Kidney (tissue), 14 donors: Measurements from ENCODE around the gene TTPAL. TPM values are rescaled to one million over a fixed set of nuclear protein-coding genes. Genes with fewer than 3 reads are reported as not detected.
"Not testable (repeated sequence)": the region's sequence is repeated elsewhere in the genome, so short reads cannot be mapped to it uniquely, and the experiment has no call there.

Experiments
- DNase-seq, 5 donors: peaks; one replicate each; pipeline ENCODE4 v3.0.0-alpha.2; 2013 to 2020
- FAIRE-seq: peaks from 2 replicates; lab custom pipeline; 2012; peaks lifted over from hg19 to GRCh38; lab: Jason Lieb, UNC
- H3K27ac ChIP-seq, 2 donors: one replicate each; pipeline ENCODE4 v1.7.0; 2013; ENCODE audit warnings: low read depth in 2 of 2, low read length in 2 of 2, inconsistent platforms in 1 of 2
- H3K27me3 ChIP-seq: one replicate; pipeline ENCODE4 v1.7.1; 2013; ENCODE audit warnings: low read length, inconsistent platforms; ENCODE audit not compliant: control insufficient read depth, insufficient read depth
- H3K36me3 ChIP-seq, 3 donors: one replicate each; pipeline versions ENCODE4 v1.7.0 to v1.7.1; 2013; ENCODE audit warnings: low read length in 3 of 3, control low read depth in 1 of 3, inconsistent platforms in 1 of 3; ENCODE audit not compliant: insufficient read depth in 3 of 3, control insufficient read depth in 2 of 3
- H3K4me1 ChIP-seq, 3 donors: one replicate each; pipeline versions ENCODE4 v1.7.0 to v1.7.1; 2013; ENCODE audit warnings: low read length in 3 of 3, inconsistent platforms in 1 of 3, low read depth in 1 of 3; ENCODE audit not compliant: control insufficient read depth in 2 of 3, insufficient read depth in 2 of 3
- H3K4me3 ChIP-seq, 3 donors: one replicate each; pipeline versions ENCODE4 v1.7.0 to v1.8.1; 2013; ENCODE audit warnings: low read length in 3 of 3, control low read depth in 1 of 3, inconsistent platforms in 1 of 3
- H3K9ac ChIP-seq, 3 donors: one replicate each; pipeline versions ENCODE4 v1.7.0 to v1.7.1; 2013; ENCODE audit warnings: low read length in 3 of 3, control low read depth in 1 of 3, inconsistent platforms in 1 of 3
- H3K9me3 ChIP-seq, 3 donors: one replicate each; pipeline versions ENCODE4 v1.7.0 to v1.7.1; 2013; ENCODE audit warnings: low read length in 3 of 3, control low read depth in 1 of 3, inconsistent platforms in 1 of 3; ENCODE audit not compliant: control insufficient read depth in 2 of 3, insufficient read depth in 1 of 3
- intact Hi-C: fragments of 100-400 bp; cut with DNase I; formaldehyde crosslinking; loops from one replicate; pipeline ENCODE4 v1.11.1; 2022
- polyA plus RNA-seq: library from polyadenylated mRNA; stranded (reverse); fragments of 350-450 nt; fragmentation: Illumina TruSeq; extraction: RNeasy Lipid Tissue Mini Kit (QIAGEN cat#74804); gene quantifications from one replicate; pipeline ENCODE4 v1.2.3, GENCODE V29; 2014; ENCODE audit warnings: low read depth, low replicate concordance; ENCODE audit not compliant: insufficient read depth
- total RNA-seq: library from RNA; stranded (reverse); fragmentation: NEBNext Ultra II Directional; extraction: Animal tissue kit (Norgen Biotek cat#: 25700); gene quantifications from one replicate; pipeline ENCODE4 v1.2.1, GENCODE V29; 2021
- TF ChIP-seq, protein P1 (sequence below): IDR thresholded peaks from 3 replicates; pipeline ENCODE4 v1.5.1; 2012; ENCODE audit warnings: mild to moderate bottlenecking, moderate library complexity, borderline replicate concordance; ENCODE audit not compliant: insufficient read depth; ENCODE audit errors: extremely low read depth
- donor health status: control.
- donor health status: control.
- donor health status: control.
- donor health status: control.
- donor health status: control.
- donor health status: DM: yes; HTN: yes; CAD: no.
- donor health status: Normal renal cell carcinoma (clear cell type).

TTPAL gene
- total and polyA plus RNA-seq, 2 donors from 2014 or later: 3.5 to 13.5 TPM

DNA sequence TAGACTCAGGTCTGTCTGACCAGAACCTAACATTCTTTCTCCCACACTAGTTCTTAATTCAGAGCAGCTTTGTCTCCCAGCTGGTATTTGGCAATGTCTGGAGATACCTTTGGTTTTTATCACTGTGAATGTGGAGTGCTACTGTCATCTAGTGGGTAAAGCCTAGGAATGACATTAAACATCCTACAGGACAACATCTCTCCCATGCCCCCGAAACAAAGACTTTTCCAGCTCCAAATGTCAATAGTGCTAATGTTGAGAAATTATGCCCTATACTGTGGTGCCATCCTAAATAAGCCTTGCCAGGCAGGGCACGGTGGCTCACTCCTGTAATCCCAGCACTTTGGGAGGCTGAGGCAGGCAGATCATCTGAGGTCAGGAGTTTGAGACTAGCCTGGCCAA is 4.2 kb upstream of the TTPAL start:
- H3K9ac ChIP-seq: no peak overlapping the region
- no peaks in the 10 kb centered on the region for H3K27me3 ChIP-seq
- peaks cover 0 to 8% (median 4%) of the 10 kb centered on the region in 3 donors for H3K4me1 ChIP-seq
- TF ChIP-seq, protein P1, sequence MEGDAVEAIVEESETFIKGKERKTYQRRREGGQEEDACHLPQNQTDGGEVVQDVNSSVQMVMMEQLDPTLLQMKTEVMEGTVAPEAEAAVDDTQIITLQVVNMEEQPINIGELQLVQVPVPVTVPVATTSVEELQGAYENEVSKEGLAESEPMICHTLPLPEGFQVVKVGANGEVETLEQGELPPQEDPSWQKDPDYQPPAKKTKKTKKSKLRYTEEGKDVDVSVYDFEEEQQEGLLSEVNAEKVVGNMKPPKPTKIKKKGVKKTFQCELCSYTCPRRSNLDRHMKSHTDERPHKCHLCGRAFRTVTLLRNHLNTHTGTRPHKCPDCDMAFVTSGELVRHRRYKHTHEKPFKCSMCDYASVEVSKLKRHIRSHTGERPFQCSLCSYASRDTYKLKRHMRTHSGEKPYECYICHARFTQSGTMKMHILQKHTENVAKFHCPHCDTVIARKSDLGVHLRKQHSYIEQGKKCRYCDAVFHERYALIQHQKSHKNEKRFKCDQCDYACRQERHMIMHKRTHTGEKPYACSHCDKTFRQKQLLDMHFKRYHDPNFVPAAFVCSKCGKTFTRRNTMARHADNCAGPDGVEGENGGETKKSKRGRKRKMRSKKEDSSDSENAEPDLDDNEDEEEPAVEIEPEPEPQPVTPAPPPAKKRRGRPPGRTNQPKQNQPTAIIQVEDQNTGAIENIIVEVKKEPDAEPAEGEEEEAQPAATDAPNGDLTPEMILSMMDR: peak; percentile 62
- no peaks in the 10 kb centered on the region for H3K9me3 ChIP-seq
- intact Hi-C loops: no loop called here
- FAIRE-seq (no peak), DNase-seq (peak in 2 of 5 donors; percentile 27 to 52)
- no peaks in the 10 kb centered on the region for H3K36me3 ChIP-seq
- no peak overlapping the region for H3K4me3 ChIP-seq
- no peak overlapping the region for H3K27ac ChIP-seq

DNA sequence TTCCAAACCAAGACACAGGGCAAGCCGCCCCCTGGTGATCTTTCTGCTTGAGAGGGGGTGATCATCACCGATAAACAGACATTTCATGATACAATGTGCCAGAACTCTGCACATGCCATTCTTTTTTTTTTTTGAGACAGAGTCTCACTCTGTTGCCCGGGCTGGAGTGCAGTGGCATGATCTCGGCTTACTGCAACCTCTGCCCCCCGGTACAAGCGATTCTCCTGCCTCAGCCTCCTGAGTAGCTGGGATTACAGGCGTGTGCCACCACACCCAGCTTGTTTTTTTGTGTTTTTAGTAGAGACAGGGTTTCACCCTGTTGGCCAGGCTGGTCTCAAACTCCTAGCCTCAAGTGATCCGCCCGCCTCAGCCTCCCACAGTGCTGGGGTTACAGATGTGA is 3.4 kb upstream of the TTPAL start:
- FAIRE-seq, H3K36me3 ChIP-seq, H3K27ac ChIP-seq, DNase-seq, H3K27me3 ChIP-seq, H3K9ac ChIP-seq, H3K4me3 ChIP-seq, H3K9me3 ChIP-seq, intact Hi-C loops: not testable (repeated sequence)
- peaks cover 0 to 12% (median 4%) of the 10 kb centered on the region in 3 donors for H3K4me1 ChIP-seq

DNA sequence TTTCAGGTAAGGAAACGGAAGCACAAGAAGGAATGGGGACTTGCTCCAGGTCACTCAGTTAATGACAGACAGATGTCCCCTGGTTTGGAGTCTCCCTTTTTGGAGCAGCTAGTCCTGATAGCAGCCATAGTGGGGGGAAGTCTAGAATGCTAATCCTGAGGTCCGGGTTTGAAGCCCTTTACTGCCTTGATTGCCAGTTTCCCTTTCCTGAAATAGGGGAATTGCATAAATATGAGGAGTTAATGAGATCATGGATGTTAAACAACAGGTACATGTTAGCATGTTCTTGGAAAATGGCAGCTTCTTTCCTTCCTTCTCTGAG is 341 bp upstream of the TTPAL start:
- Histone ChIP-seq H3K4me1 (peaks cover 0 to 12% (median 4%) of the 10 kb centered on the region in 3 donors), H3K4me3 (peak overlapping the region; percentile 72 to 96 (median 93)), H3K9ac (peak overlapping the region; percentile 52 to 95 (median 88)), H3K27me3 (no peaks in the 10 kb centered on the region), H3K36me3 (peaks cover 0 to under 1% (median 0%) of the 10 kb centered on the region in 3 donors), H3K27ac (peak overlapping the region; percentile 61 to 81), H3K9me3 (no peaks in the 10 kb centered on the region)
- TF ChIP-seq, protein P1: no peak
- intact Hi-C loops: no loop called here
- FAIRE-seq (no peak), DNase-seq (peak in 2 of 5 donors; percentile 10 to 33)

DNA sequence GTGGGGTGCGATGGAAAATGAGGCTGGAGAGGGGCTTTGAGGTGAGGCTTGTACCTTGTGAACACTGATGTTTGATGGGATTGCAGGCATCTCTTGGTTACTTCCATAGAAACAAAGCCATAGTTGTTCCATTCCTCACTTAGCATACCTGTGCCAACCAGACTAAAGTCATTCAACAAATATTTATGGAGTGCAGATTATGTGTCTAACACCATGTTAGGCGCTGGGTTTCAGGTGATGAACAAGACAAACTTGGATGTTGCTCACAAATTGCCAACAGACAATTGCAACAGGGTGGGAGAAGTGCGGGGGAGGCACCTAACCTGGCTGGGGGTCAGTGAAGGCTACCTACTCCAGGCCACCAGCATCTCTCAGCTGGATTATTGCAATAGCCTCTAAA is 1.5 kb downstream of the TTPAL start:
- Histone ChIP-seq H3K27me3 (no peaks in the 10 kb centered on the region), H3K36me3 (peaks cover 0 to 4% (median 0%) of the 10 kb centered on the region in 3 donors), H3K27ac (no peak overlapping the region), H3K4me3 (no peak overlapping the region), H3K9me3 (no peaks in the 10 kb centered on the region), H3K4me1 (peaks cover 0 to 15% (median 4%) of the 10 kb centered on the region in 3 donors), H3K9ac (no peak overlapping the region)
- intact Hi-C loops: no loop called here
- TF ChIP-seq, protein P1: no peak
- DNase-seq (no peak), FAIRE-seq (no peak)
